HG02943 (cell line): Measurements from ENCODE around the gene TFAP2C.
"Not testable (repeated sequence)": the region's sequence is repeated elsewhere in the genome, so short reads cannot be mapped to it uniquely, and the experiment has no call there.

Source experiments
- ATAC-seq: cut with Tn5 transposase; IDR thresholded peaks from one replicate; pipeline ENCODE4 v1.9.1; 2021; ENCODE audit warnings: mild to moderate bottlenecking, low read depth, moderate library complexity; ENCODE audit not compliant: unreplicated experiment

TFAP2C gene

GRCh38 chr20:56637576-56637975 lies 8.5 kb downstream of the TFAP2C start:
- ATAC-seq, result no peak

GRCh38 chr20:56646599-56646998 lies 17.5 kb downstream of the TFAP2C start:
- no peak for ATAC-seq

- no peak for ATAC-seq
Measured at GRCh38 chr20:56653211-56653610, 24.1 kb downstream of the TFAP2C start.

- ATAC-seq, result no peak
Measured at GRCh38 chr20:56656632-56657031, 27.5 kb downstream of the TFAP2C start.

GRCh38 chr20:56657879-56658278 lies 28.8 kb downstream of the TFAP2C start:
- ATAC-seq, result no peak

- not testable (repeated sequence) for ATAC-seq
Measured at GRCh38 chr20:56658341-56658947, 29.3 kb downstream of the TFAP2C start.

GRCh38 chr20:56663660-56664059 lies 34.6 kb downstream of the TFAP2C start:
- no peak for ATAC-seq

GRCh38 chr20:56664796-56665195 lies 35.7 kb downstream of the TFAP2C start:
- no peak for ATAC-seq

- ATAC-seq, result no peak
Measured at GRCh38 chr20:56665806-56666205, 36.7 kb downstream of the TFAP2C start.

GRCh38 chr20:56673450-56673849 lies 44.3 kb downstream of the TFAP2C start:
- no peak for ATAC-seq

GRCh38 chr20:56676001-56676400 lies 46.9 kb downstream of the TFAP2C start:
- ATAC-seq, result no peak

- no peak for ATAC-seq
Measured at GRCh38 chr20:56676679-56677078, 47.6 kb downstream of the TFAP2C start.

GRCh38 chr20:56683077-56683865 lies 54.2 kb downstream of the TFAP2C start:
- no peak for ATAC-seq

- no peak for ATAC-seq
Measured at GRCh38 chr20:56685879-56686278, 56.8 kb downstream of the TFAP2C start.

GRCh38 chr20:56687061-56687460 lies 58.0 kb downstream of the TFAP2C start:
- no peak for ATAC-seq

GRCh38 chr20:56688106-56688505 lies 59.0 kb downstream of the TFAP2C start:
- no peak for ATAC-seq
